ENCODE results near the gene SPOCK3. TPM values are rescaled to one million over a fixed set of nuclear protein-coding genes. Genes with fewer than 3 reads are reported as not detected.

Gene SPOCK3
- total RNA-seq, 2 donors from 2014 or later, result 18.1 to 22.8 TPM

DNA sequence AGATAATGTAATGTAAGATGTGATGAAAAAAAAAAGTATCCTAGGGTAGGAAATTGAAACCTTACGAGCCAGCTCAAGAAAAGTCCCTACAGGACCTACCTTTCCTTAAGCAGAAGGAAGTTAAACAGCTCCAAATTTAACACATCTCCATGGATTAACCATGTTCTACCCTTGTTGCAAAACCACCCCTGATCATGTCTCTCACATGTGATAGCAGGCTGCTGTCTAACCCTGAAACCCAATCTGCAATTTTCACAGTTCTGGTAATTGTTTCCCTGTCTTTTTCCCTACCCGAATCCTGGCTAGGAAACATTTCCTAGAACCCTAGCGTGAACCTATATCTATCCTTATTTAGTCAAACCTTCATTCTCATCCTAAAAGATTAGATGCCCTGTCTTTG is 198.9 kb downstream of the SPOCK3 start:
- H3K4me1 ChIP-seq (replicated peaks), result no peaks in the 10 kb centered on the region
- no peaks in the 10 kb centered on the region for H3K9me3 ChIP-seq
- WGBS, result 91% methylated on average over 3 of the region's 3 CpGs
- TF ChIP-seq POLR2A (IDR thresholded peaks at IDR 0.05) (no peak), POLR2AphosphoS5 (IDR thresholded peaks at IDR 0.05) (no peak)
- TF ChIP-seq, protein P1, sequence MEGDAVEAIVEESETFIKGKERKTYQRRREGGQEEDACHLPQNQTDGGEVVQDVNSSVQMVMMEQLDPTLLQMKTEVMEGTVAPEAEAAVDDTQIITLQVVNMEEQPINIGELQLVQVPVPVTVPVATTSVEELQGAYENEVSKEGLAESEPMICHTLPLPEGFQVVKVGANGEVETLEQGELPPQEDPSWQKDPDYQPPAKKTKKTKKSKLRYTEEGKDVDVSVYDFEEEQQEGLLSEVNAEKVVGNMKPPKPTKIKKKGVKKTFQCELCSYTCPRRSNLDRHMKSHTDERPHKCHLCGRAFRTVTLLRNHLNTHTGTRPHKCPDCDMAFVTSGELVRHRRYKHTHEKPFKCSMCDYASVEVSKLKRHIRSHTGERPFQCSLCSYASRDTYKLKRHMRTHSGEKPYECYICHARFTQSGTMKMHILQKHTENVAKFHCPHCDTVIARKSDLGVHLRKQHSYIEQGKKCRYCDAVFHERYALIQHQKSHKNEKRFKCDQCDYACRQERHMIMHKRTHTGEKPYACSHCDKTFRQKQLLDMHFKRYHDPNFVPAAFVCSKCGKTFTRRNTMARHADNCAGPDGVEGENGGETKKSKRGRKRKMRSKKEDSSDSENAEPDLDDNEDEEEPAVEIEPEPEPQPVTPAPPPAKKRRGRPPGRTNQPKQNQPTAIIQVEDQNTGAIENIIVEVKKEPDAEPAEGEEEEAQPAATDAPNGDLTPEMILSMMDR (IDR thresholded peaks at IDR 0.05), result no peak
- DNase-seq (ENCODE audit: low spot score), result no peak
- H3K27ac ChIP-seq, result no peak overlapping the region
- no peak overlapping the region for H3K4me3 ChIP-seq
- no peaks in the 10 kb centered on the region for H3K36me3 ChIP-seq
- H3K27me3 ChIP-seq (replicated peaks; ENCODE audit: insufficient read depth), result no peaks in the 10 kb centered on the region
- intact Hi-C loops (cut with DNase I), result no loop called here

DNA sequence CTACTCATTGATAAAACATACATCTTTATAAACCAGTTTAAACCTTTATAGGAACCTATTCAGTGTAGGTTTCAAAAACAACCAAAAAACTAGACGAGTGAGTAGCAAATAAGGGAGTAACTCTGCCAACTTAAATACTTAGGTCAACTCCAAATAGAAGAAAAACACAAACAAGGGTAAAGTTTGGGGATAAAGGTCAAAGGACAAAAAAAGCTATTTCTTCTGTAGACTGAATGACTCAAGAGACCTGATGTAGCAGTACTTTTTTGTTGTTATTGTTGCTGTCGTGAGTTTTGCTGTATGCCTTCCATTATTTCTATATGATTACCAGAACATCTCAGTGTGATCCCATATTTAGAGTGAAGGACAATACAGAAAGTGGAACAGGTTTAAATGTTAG is 199.3 kb downstream of the SPOCK3 start:
- H3K9me3 ChIP-seq, result no peaks in the 10 kb centered on the region
- intact Hi-C loops (cut with DNase I), result no loop called here
- 69% methylated on average over 2 of the region's 2 CpGs for WGBS
- TF ChIP-seq POLR2AphosphoS5 (IDR thresholded peaks at IDR 0.05) (no peak), POLR2A (IDR thresholded peaks at IDR 0.05) (no peak)
- TF ChIP-seq, protein P1 (IDR thresholded peaks at IDR 0.05), result no peak
- H3K4me3 ChIP-seq, result no peak overlapping the region
- no peaks in the 10 kb centered on the region for H3K27me3 ChIP-seq (replicated peaks; ENCODE audit: insufficient read depth)
- H3K36me3 ChIP-seq, result no peaks in the 10 kb centered on the region
- no peaks in the 10 kb centered on the region for H3K4me1 ChIP-seq (replicated peaks)
- H3K27ac ChIP-seq, result no peak overlapping the region
- DNase-seq (ENCODE audit: low spot score), result no peak

DNA sequence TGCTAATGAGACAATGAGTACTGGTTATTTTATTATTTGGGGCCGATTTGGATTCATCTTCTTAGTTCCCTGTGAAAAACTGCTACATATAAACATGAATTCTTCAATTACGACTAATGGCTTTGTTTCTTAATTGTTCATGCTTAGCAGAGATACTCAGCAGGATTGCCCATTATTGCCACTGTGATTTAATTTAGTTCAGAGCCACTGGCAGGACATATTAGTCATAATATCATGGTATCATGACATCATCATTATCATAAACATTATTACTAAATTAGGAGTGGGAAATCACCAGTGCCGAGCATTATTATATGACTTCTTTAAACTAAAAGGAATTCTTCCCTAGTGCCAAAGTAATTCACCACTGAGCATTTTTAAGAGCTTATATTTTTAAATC is 201.4 kb downstream of the SPOCK3 start:
- TF ChIP-seq, protein P1 (IDR thresholded peaks at IDR 0.05), result no peak
- TF ChIP-seq POLR2AphosphoS5 (IDR thresholded peaks at IDR 0.05), result no peak
- no peak for TF ChIP-seq POLR2A (IDR thresholded peaks at IDR 0.05)

DNA sequence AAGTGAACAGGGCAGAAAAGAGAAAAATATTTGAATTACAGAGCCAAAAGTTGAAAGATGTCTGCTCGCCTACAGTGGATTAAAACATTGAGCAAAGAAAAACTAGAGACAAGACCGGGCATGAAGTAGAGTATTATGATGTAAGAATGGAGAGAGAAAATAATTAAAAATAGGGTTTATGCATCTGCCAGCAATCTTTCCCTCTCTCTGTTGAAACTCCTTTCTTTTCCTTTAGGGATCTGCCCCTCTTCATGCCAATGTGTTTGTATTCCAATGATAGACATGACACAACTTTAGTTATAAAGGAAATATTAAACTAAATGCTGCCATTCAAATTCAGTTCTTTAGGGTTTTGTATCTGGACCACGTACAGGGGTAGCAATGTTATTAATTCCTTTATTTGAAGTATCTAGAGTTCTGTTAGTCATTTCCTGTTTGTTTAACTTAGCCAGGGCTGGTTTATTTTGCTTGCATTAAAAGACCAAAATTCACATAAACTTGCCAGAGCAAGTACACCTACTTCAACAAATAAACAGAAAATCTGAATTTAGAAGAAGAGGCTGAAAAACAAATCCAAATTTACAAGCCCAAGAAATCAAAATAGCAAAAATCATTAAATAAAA is 202.6 kb downstream of the SPOCK3 start:
- TF ChIP-seq POLR2AphosphoS5 (IDR thresholded peaks at IDR 0.05) (no peak), POLR2A (IDR thresholded peaks at IDR 0.05) (no peak)
- TF ChIP-seq, protein P1 (IDR thresholded peaks at IDR 0.05), result no peak
- WGBS, result 36% methylated on average over 3 of the region's 3 CpGs
- no peaks in the 10 kb centered on the region for H3K36me3 ChIP-seq
- no peaks in the 10 kb centered on the region for H3K4me1 ChIP-seq (replicated peaks)
- intact Hi-C loops (cut with DNase I), result no loop called here
- no peak overlapping the region for H3K27ac ChIP-seq
- no peak overlapping the region for H3K4me3 ChIP-seq
- no peaks in the 10 kb centered on the region for H3K9me3 ChIP-seq
- no peaks in the 10 kb centered on the region for H3K27me3 ChIP-seq (replicated peaks; ENCODE audit: insufficient read depth)
- DNase-seq (ENCODE audit: low spot score), result no peak

More for the DNA sequence above, 201.4 kb downstream of the SPOCK3 start:
- H3K9me3 ChIP-seq, result no peaks in the 10 kb centered on the region
- H3K27me3 ChIP-seq (replicated peaks; ENCODE audit: insufficient read depth), result no peaks in the 10 kb centered on the region
- H3K4me1 ChIP-seq (replicated peaks), result no peaks in the 10 kb centered on the region
- H3K4me3 ChIP-seq, result no peak overlapping the region
- H3K36me3 ChIP-seq, result no peaks in the 10 kb centered on the region
- intact Hi-C loops (cut with DNase I), result no loop called here
- WGBS, result 64% methylated on average over 3 of the region's 3 CpGs
- no peak for DNase-seq (ENCODE audit: low spot score)
- H3K27ac ChIP-seq, result no peak overlapping the region

DNA sequence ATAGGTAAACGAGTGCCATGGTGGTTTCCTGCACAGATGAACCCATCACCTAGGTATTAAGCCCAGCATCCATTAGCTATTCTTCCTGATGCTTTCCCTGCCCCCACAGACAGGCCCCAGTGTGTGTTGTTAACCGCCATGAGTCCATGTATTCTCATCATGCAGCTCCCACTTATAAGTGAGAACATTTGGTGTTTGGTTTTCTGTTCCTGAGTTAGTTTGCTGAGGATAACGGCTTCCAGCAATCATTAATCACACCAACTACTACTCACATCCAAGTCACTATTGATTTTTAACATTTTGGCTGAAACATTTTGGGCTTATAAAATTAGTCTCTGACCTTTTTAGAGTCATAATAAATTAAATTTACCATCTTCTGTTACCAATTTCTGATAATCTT is 205.3 kb downstream of the SPOCK3 start:
- no peaks in the 10 kb centered on the region for H3K36me3 ChIP-seq
- H3K27me3 ChIP-seq (replicated peaks; ENCODE audit: insufficient read depth), result no peaks in the 10 kb centered on the region
- no peak overlapping the region for H3K27ac ChIP-seq
- WGBS, result 94% methylated on average over 3 of the region's 3 CpGs
- no peaks in the 10 kb centered on the region for H3K9me3 ChIP-seq
- intact Hi-C loops (cut with DNase I), result loop anchor here (10.0 kb wide), 2 partner anchors 596 to 1046 kb away; no protein-coding TSS in a partner anchor
- H3K4me3 ChIP-seq, result no peak overlapping the region
- TF ChIP-seq POLR2AphosphoS5 (IDR thresholded peaks at IDR 0.05) (no peak), POLR2A (IDR thresholded peaks at IDR 0.05) (no peak)
- TF ChIP-seq, protein P1 (IDR thresholded peaks at IDR 0.05), result no peak
- DNase-seq (ENCODE audit: low spot score), result no peak
- H3K4me1 ChIP-seq (replicated peaks), result no peaks in the 10 kb centered on the region

Measured in prostate gland (tissue), 2 donors.